PFSK-1 (cell line): ENCODE results near the gene MYMK.
A peak's percentile ranks its signal among the peaks of the same experiment; 100 is the strongest.

Experiments
- FOXP2 ChIP-seq: optimal IDR thresholded peaks from 2 replicates; pipeline ENCODE3; 2011; ENCODE audit warnings: borderline replicate concordance, control low read depth, inconsistent platforms; ENCODE audit not compliant: insufficient read depth; ENCODE audit errors: extremely low read length, extremely low read depth
- POLR2AphosphoS5 ChIP-seq: IDR thresholded peaks from 2 replicates; pipeline ENCODE4 v1.6.1; 2012; ENCODE audit warnings: low read depth, mild to moderate bottlenecking, control low read depth, low read length, moderate library complexity
- SIN3A ChIP-seq: IDR thresholded peaks from 2 replicates; pipeline ENCODE4 v1.6.1; 2012; ENCODE audit warnings: mild to moderate bottlenecking, low read length, moderate library complexity, borderline replicate concordance; ENCODE audit not compliant: insufficient read depth
- TAF1 ChIP-seq: IDR thresholded peaks from 2 replicates; pipeline ENCODE4 v1.6.1; 2012; ENCODE audit warnings: low read length, control low read depth, borderline replicate concordance; ENCODE audit not compliant: insufficient read depth
- TF ChIP-seq, protein P1 (sequence below), 2 experiments: IDR thresholded peaks; 2 replicates each; pipeline versions ENCODE4 v1.6.1 to v1.8.0; 2011 to 2012; ENCODE audit warnings: low read depth in 2 of 2, low read length in 2 of 2, control low read depth in 1 of 2, inconsistent platforms in 1 of 2, mild to moderate bottlenecking in 1 of 2, moderate library complexity in 1 of 2; ENCODE audit not compliant: insufficient read depth in 1 of 2

The MYMK gene

GRCh38 chr9:133561976-133562554 lies 37.3 kb upstream of the MYMK start:
- TF ChIP-seq, protein P1, sequence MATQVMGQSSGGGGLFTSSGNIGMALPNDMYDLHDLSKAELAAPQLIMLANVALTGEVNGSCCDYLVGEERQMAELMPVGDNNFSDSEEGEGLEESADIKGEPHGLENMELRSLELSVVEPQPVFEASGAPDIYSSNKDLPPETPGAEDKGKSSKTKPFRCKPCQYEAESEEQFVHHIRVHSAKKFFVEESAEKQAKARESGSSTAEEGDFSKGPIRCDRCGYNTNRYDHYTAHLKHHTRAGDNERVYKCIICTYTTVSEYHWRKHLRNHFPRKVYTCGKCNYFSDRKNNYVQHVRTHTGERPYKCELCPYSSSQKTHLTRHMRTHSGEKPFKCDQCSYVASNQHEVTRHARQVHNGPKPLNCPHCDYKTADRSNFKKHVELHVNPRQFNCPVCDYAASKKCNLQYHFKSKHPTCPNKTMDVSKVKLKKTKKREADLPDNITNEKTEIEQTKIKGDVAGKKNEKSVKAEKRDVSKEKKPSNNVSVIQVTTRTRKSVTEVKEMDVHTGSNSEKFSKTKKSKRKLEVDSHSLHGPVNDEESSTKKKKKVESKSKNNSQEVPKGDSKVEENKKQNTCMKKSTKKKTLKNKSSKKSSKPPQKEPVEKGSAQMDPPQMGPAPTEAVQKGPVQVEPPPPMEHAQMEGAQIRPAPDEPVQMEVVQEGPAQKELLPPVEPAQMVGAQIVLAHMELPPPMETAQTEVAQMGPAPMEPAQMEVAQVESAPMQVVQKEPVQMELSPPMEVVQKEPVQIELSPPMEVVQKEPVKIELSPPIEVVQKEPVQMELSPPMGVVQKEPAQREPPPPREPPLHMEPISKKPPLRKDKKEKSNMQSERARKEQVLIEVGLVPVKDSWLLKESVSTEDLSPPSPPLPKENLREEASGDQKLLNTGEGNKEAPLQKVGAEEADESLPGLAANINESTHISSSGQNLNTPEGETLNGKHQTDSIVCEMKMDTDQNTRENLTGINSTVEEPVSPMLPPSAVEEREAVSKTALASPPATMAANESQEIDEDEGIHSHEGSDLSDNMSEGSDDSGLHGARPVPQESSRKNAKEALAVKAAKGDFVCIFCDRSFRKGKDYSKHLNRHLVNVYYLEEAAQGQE (IDR thresholded peaks at IDR 0.05; ENCODE audit: insufficient read depth in 1 of 2, low read depth in 2 of 2, low read length in 2 of 2), result no peak
- TF ChIP-seq POLR2AphosphoS5 (no peak), SIN3A (no peak), FOXP2 (no peak), TAF1 (no peak)

- no peak for TF ChIP-seq POLR2AphosphoS5
- TF ChIP-seq FOXP2, result no peak
- TF ChIP-seq TAF1, result no peak
- no peak for TF ChIP-seq SIN3A
- TF ChIP-seq, protein P1 (IDR thresholded peaks at IDR 0.05; ENCODE audit: insufficient read depth in 1 of 2, low read depth in 2 of 2, low read length in 2 of 2), result no peak
These were observed 36.2 kb upstream of the MYMK start for GRCh38 chr9:133560944-133561343.

DNA sequence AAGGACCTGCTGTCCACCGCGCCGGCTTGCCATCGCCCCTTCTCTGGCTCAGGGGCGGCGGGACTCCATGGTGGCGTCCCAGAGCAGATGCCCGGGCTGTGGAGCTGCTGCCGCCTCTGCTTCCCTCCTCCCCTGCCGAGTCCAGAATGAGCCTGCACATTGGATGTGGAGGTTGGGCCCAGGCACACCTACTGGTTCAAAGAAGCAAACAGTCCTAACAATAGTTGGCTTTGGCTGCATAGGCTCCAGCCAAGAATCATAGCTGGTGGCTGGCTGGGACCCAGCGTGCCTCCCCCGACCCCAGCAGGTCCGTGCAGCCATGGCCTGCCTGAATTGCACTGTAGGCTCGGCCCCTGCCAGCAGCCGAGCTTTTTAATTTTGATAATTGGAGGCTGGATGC lies 35.6 kb upstream of the MYMK start:
- TF ChIP-seq TAF1 (no peak), SIN3A (no peak), POLR2AphosphoS5 (no peak), FOXP2 (no peak)
- TF ChIP-seq, protein P1 (IDR thresholded peaks at IDR 0.05; ENCODE audit: insufficient read depth in 1 of 2, low read depth in 2 of 2, low read length in 2 of 2), result no peak

- TF ChIP-seq SIN3A (peak; percentile 49; the same call in 1 of the 2 replicates), POLR2AphosphoS5 (no peak), FOXP2 (peak; percentile 45)
These were observed 33.7 kb upstream of the MYMK start for GRCh38 chr9:133558191-133559126.

DNA sequence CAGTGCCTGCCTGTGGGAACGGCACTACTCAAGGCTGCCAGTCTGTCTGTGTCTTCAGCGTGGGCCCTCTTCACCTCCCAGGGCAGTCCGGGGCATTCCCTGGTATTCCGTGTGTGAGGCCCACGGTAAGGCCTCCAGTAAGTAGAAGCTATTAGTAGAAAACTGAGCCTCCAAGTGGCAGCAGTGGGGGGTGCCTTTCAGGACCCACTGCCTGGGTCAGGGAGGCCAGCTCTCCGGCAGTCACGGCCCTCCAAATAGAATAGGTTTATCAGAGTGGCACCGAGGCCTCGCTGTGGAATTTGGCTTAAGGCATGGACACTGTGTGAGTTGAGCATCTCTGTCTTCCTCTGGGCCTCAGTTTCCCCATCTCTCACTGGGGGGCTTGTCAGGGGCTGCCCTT lies 32.8 kb upstream of the MYMK start:
- TF ChIP-seq TAF1 (no peak), POLR2AphosphoS5 (no peak), FOXP2 (no peak), SIN3A (no peak)
- TF ChIP-seq, protein P1 (IDR thresholded peaks at IDR 0.05; ENCODE audit: insufficient read depth in 1 of 2, low read depth in 2 of 2, low read length in 2 of 2), result no peak
